DMS114 treated with DMSO at 0.1 percent for 48 hours (cell line): Measurements from ENCODE around the gene BROX.

Experiments used
- DNase-seq: peaks from one replicate; lab custom pipeline; 2025; ENCODE audit not compliant: unreplicated experiment; lab: John Stamatoyannopoulos, UW

The BROX gene

GRCh38 chr1:222772996-222773379 is 60.6 kb downstream of the BROX start:
- no peak for DNase-seq

- DNase-seq, result no peak
These were observed 65.1 kb downstream of the BROX start for GRCh38 chr1:222777463-222777862.

- DNase-seq, result no peak
These were observed 65.6 kb downstream of the BROX start for GRCh38 chr1:222777977-222778376.

- no peak for DNase-seq
These were observed 68.9 kb downstream of the BROX start for GRCh38 chr1:222781251-222781650.

GRCh38 chr1:222783051-222783450 is 70.7 kb downstream of the BROX start:
- no peak for DNase-seq

GRCh38 chr1:222784371-222784770 is 72.0 kb downstream of the BROX start:
- no peak for DNase-seq
